Right lobe of liver (tissue), 4 donors: Measurements from ENCODE around the gene LIMS1.

Experiments used
- CTCF ChIP-seq, 4 donors: fragments of 200-600 bp in 3 of 4; fragments of 450-650 bp in 1 of 4; IDR thresholded peaks; one replicate each; pipeline versions ENCODE4 v1.5.1 to v1.8.0; 2016 to 2022; ENCODE audit warnings: antibody characterized with exemption in 4 of 4, mild to moderate bottlenecking in 2 of 4
- POLR2A ChIP-seq: fragments of 450-650 bp; IDR thresholded peaks from one replicate; pipeline ENCODE4 v1.6.1; 2017; ENCODE audit warnings: antibody characterized with exemption, mild to moderate bottlenecking
- donor health status: DM: no; HTN: no; CAD: no.
- donor health status: DM: no; HTN: no; CAD: no.
- donor health status: DM: no; HTN: yes; CAD: no.

- TF ChIP-seq CTCF (IDR thresholded peaks at IDR 0.05), result no peak
- TF ChIP-seq POLR2A, result peak; percentile 92
Observed at GRCh38 chr2:108719149-108720044, 185.1 kb downstream of the LIMS1 start, which contains the start of gene RANBP2.
